GM11168 (cell line): ENCODE data around the gene RND3.

Experiments used
- in situ Hi-C: fragments of 300-500 bp; cut with MboI; formaldehyde crosslinking; loops from one replicate; pipeline ENCODE4 v1.12.0; 2022; ENCODE audit warnings: low sequenced_read_pairs; ENCODE audit not compliant: unreplicated experiment

RND3 gene

DNA sequence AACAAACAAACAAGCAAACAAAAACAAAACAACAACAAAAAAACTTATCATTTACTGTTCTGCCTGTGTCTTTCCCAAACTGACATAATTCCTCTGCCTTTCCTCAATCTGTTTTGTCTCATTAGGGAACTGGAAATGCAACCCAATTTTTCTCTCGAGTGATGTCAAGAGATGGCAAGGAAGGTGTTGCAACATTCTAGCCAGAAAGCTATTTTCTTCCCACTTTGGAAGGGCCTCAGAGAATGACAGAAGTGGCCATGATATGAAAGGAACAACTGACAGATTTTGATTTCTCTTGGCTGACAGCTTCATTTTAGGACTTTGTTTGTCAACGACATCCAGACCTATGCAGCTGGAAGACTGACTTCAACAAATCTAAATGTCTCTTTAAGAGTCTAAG lies 24.7 kb downstream of the RND3 start:
- in situ Hi-C loops, result no loop called here

- in situ Hi-C loops, result no loop called here
These were observed 28.2 kb downstream of the RND3 start for GRCh38 chr2:150459281-150459680.

GRCh38 chr2:150450765-150451164 lies 36.7 kb downstream of the RND3 start:
- in situ Hi-C loops, result no loop called here

- in situ Hi-C loops, result no loop called here
These were observed 37.6 kb downstream of the RND3 start for GRCh38 chr2:150449856-150450255.

DNA sequence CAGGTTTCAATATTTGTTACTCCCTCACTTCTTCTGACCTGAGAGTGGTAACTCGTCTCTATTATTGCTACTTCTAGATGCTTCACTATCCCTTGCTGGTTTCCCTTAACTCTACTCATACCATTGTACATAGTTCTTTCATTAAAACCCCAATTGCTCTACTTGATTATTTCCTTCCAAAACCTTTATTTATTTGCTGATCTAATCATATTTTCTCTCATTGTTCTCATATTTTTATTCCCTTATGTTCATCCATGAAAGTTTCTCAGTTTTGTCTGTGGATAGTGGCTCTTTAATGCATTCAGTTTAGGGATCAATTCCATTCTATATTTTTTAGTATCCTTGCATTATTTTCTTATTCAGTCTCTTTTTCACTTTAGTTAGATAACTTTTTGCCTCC lies 42.1 kb downstream of the RND3 start:
- in situ Hi-C loops, result no loop called here

DNA sequence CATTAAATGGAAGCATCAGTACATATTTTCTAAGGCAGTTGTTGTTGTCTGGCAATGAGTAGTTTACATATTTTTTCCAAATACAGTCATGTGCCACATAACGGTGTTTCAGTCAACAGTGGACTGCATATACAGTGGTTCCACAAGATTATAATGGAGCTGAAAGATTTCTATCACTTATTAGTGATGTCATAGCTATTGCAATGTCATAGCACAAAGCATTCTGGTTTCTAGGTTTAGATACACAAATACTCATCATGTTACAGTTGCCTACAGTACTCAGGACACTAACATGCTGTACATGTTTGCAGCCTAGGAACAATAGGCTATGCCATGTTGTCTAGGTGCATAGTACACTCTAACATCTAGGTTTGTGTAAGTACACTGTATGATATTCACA lies 45.0 kb downstream of the RND3 start:
- in situ Hi-C loops, result no loop called here

DNA sequence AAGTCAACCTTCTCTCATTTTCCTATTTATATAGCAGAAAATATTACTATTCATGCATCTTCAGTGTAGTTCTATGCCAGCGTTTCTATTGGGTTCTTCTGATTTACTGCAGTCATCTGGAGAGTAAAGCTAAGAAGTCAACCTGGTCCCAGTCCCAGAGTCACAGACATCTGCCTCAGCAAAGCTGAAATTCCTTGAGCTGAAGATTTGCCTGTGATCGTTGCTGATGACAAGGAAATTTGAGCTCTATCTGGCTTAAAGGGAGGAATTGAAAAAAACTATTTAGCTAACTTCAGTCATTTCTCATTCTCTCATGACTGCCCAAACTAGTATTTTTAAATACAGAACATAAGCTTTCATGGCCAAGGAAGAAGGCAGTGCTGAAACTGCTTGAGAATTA lies 45.7 kb downstream of the RND3 start:
- in situ Hi-C loops, result no loop called here

GRCh38 chr2:150441226-150441625 lies 46.2 kb downstream of the RND3 start:
- in situ Hi-C loops, result no loop called here

DNA sequence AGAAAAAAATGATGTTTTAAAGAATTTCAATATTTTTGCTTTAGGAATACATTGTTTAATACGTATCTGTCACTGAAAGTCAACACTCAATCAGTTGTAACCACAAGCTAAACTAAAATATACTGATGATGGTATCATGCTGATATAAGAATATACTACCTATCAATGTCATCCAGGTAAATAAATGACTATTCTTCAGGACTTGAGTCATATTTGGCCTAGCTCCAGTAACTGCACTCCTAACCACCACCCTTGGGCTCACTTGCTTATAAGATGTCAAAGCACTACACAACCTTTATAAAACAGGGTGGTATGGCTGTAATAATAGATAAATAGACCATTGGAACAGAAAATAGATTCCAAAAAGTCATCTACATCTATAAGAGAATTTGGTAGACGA lies 48.8 kb downstream of the RND3 start:
- in situ Hi-C loops, result no loop called here

- in situ Hi-C loops, result no loop called here
These were observed 49.4 kb downstream of the RND3 start for GRCh38 chr2:150438041-150438440.

GRCh38 chr2:150432312-150432625 lies 55.2 kb downstream of the RND3 start:
- in situ Hi-C loops, result no loop called here

DNA sequence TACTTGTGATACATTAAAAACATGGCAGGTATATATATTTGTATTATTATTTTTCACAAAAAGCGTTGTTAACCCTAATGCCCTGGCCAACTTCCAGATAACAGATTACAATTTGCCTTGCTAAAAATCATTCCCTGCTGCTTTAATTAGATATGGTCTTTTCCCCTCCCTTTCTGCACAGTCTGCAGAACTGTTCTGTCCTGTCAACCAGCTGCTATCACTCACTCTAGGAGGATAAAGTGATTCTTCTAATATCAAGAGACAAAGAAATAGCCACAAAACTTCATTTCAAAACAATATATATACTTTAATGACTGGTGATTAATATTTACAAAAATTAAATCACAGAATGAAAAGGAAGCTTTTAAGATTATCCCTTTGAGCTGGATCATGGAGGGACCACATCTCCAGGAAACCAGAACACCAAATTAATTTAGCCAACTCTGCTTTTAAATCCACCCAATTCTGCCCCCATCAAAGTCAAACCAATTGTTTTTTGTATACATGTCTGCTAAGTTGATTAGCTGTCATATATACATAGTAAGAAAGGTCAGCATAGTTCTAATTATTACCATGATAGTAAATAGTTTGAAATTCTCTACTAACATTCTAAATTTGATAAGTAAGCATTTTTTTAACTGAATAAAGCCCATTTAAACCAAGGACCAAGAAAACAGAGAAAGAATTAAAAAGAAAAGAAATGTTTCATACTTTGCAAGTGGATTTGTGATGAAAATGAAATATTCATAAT lies 55.7 kb downstream of the RND3 start:
- in situ Hi-C loops, result no loop called here

DNA sequence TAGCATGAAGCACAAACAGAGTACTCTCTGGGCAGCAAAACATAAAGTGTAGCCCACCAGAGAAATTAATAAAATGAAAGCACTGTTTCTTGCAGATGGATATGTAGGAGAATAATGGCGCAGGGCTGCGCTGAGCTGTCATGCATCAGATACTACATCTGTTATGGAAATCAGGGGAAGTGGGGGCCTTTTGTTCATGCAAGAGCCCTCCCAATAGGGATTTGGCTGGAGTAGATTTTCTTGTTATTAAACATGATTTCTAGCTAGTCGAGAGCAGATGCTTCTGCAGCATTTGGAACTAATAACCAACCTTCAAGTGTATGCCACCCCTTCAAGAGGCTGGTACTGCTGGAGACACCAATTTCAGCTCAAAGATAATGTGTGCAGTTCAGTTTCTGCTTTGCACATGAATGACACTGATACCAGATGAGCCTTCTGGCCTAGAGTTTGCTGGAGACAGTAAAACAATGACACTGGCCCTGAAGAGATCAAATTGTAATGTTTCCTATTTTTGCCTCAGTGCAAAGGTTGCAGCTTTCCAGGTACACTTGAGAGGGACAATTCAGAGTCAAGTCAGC lies 58.0 kb downstream of the RND3 start:
- in situ Hi-C loops, result no loop called here

DNA sequence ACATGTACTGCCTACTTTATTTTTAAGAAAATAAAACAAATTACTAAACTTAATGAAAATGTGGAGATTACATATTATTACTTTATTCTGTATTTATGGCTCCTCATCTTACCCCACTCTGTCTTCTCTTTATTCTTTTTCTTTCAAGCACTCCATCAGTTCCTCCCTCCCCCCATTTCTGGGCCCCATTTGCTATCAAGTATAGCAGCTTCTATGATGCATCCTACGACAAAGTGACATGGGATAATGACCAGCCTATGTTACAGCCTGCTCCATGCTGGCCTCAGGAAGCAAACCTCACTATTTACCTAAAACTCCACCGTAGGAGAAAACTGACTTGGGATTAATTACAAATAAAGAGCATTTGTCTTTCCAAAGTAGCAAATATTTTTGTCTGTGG lies 58.8 kb downstream of the RND3 start:
- in situ Hi-C loops, result no loop called here

- in situ Hi-C loops, result no loop called here
These were observed 60.2 kb downstream of the RND3 start for GRCh38 chr2:150427298-150427697.

GRCh38 chr2:150426724-150427123 lies 60.7 kb downstream of the RND3 start:
- in situ Hi-C loops, result no loop called here

DNA sequence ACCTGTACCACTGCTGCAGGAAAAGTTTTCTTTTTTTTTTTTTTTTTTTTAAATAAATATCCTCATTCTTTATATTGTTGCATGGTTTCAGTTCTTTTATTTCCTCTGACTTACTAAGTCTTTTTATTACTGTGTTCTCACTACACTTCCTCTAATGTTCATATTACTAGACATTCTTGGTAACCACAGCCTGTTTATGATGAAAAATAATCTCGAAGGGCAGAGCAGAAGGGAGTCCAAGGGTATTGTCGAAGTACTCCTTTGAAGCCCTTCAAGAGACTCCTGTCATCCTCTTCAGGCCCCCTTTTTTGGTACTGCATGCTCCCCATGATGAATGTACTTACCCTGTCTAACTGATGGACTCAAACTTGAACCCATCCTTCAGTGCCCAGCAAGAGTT lies 61.2 kb downstream of the RND3 start:
- in situ Hi-C loops, result no loop called here

GRCh38 chr2:150425121-150425955 lies 62.1 kb downstream of the RND3 start:
- in situ Hi-C loops, result no loop called here

- in situ Hi-C loops, result no loop called here
These were observed 63.1 kb downstream of the RND3 start for GRCh38 chr2:150424406-150424805.

- in situ Hi-C loops, result no loop called here
These were observed 66.3 kb downstream of the RND3 start for GRCh38 chr2:150421126-150421651.

- in situ Hi-C loops, result no loop called here
These were observed 68.6 kb downstream of the RND3 start for GRCh38 chr2:150418916-150419315.
